HCT116 (cell line): Measurements from ENCODE around the gene SYMPK. TPM values are rescaled to one million over a fixed set of nuclear protein-coding genes. Genes with fewer than 3 reads are reported as not detected.

Source experiments
- ATAC-seq: fragments of 200-7000 bp; cut with Tn5 transposase; 2 replicates; pipeline ENCODE4 v1.9.1; 2020; ENCODE audit warnings: mild to moderate bottlenecking, moderate library complexity
- BruUV-seq: library from RNA; stranded (reverse); fragments of 400-500 nt; replicated peaks from 2 replicates; lab custom pipeline; 2021; lab: Mats Ljungman, UMichigan
- CTCF ChIA-PET: fragments of 300-600 bp; sonication (Branson Sonifier 250); formaldehyde crosslinking; loops from one replicate; lab custom pipeline; 2021; ENCODE audit warnings: antibody characterized with exemption; lab: Charles Lee
- POLR2A ChIA-PET: fragments of 300-600, 350-600 bp; sonication (Branson Sonifier 250); formaldehyde crosslinking; loops from one replicate; lab custom pipeline; 2021; ENCODE audit warnings: antibody characterized with exemption; lab: Charles Lee
- RAD21 ChIA-PET, 2 experiments: fragments of 300-600 bp; sonication (Branson Sonifier 250); formaldehyde crosslinking; loops; one replicate each; lab custom pipeline; 2023; ENCODE audit warnings: low total read pairs in 2 of 2; ENCODE audit not compliant: uncharacterized antibody in 2 of 2, unreplicated experiment in 2 of 2, low non-redundant PET in 1 of 2; lab: Charles Lee
- DNase-seq: peaks from one replicate; pipeline ENCODE4 v3.0.0-alpha.2; 2010; ENCODE audit warnings: low read depth, low spot score
- H2AFZ ChIP-seq: fragments of 200-600 bp; shearing (Covaris generic), sonication (generic); 2 replicates; pipeline ENCODE4 v1.6.1; 2017; ENCODE audit warnings: low read depth, mixed run types, mixed read lengths, antibody characterized with exemption, low read length; ENCODE audit not compliant: poor library complexity, severe bottlenecking
- H3K27ac ChIP-seq: 2 replicates; pipeline ENCODE4 v1.5.1; 2012; ENCODE audit warnings: low read depth, low read length
- H3K27me3 ChIP-seq: fragments of 200-600 bp; sonication (generic); 2 replicates; pipeline ENCODE4 v1.6.1; 2016; ENCODE audit warnings: mixed run types, low read length, mixed read lengths; ENCODE audit not compliant: insufficient read depth
- H3K36me3 ChIP-seq, 2 experiments: fragments of 200-500 bp in 1 of 2; fragments of 200-600 bp in 1 of 2; sonication (Bioruptor generic) in 1 of 2; sonication (generic) in 1 of 2; 2 replicates each; pipeline versions ENCODE4 v1.5.1 to v1.6.1; 2014 to 2016; ENCODE audit warnings: low read length in 2 of 2, inconsistent platforms in 1 of 2, mixed read lengths in 1 of 2, mixed run types in 1 of 2; ENCODE audit not compliant: insufficient read depth in 2 of 2, control insufficient read depth in 1 of 2
- H3K4me1 ChIP-seq, 2 experiments: fragments of 200-600 bp in 1 of 2; sonication (generic) in 1 of 2; 2 replicates each; pipeline versions ENCODE4 v1.5.1 to v1.6.1; 2012 to 2017; ENCODE audit warnings: low read length in 2 of 2, inconsistent platforms in 1 of 2, mild to moderate bottlenecking in 1 of 2, mixed read lengths in 1 of 2, mixed run types in 1 of 2, moderate library complexity in 1 of 2; ENCODE audit not compliant: insufficient read depth in 2 of 2, control insufficient read depth in 1 of 2
- H3K4me2 ChIP-seq: fragments of 200-600 bp; sonication (generic); 2 replicates; pipeline ENCODE4 v1.6.1; 2017; ENCODE audit warnings: mixed run types, low read length, mixed read lengths
- H3K4me3 ChIP-seq, 2 experiments: fragments of 200-600 bp in 1 of 2; sonication (generic) in 1 of 2; replicated peaks in 1 of 2; 2 replicates each; pipeline ENCODE4 v1.5.1; 2011 to 2016; ENCODE audit warnings: low read length in 2 of 2, control low read depth in 1 of 2, low read depth in 1 of 2, mild to moderate bottlenecking in 1 of 2, mixed read lengths in 1 of 2, mixed run types in 1 of 2
- H3K79me2 ChIP-seq: fragments of 200-600 bp; sonication (generic); 2 replicates; pipeline ENCODE4 v1.6.1; 2017; ENCODE audit warnings: mild to moderate bottlenecking, mixed run types, low read length, moderate library complexity, mixed read lengths; ENCODE audit not compliant: insufficient read depth
- H3K9ac ChIP-seq: fragments of 200-600 bp; sonication (generic); 2 replicates; pipeline ENCODE4 v1.6.1; 2016; ENCODE audit warnings: low read length, mixed read lengths
- H3K9me2 ChIP-seq: fragments of 200-600 bp; sonication (generic), shearing (Covaris generic); 2 replicates; pipeline ENCODE4 v1.6.1; 2017; ENCODE audit warnings: mixed run types, mild to moderate bottlenecking, moderate library complexity; ENCODE audit not compliant: insufficient read depth
- H3K9me3 ChIP-seq, 2 experiments: fragments of 200-500 bp in 1 of 2; fragments of 200-600 bp in 1 of 2; sonication (Bioruptor generic) in 1 of 2; sonication (generic) in 1 of 2; 2 replicates each; pipeline ENCODE4 v1.6.1; 2014 to 2017; ENCODE audit warnings: low read length in 2 of 2, mixed read lengths in 2 of 2, inconsistent platforms in 1 of 2, low read depth in 1 of 2, mild to moderate bottlenecking in 1 of 2, mixed run types in 1 of 2, moderate library complexity in 1 of 2; ENCODE audit not compliant: control insufficient read depth in 1 of 2, insufficient read depth in 1 of 2
- H4K20me1 ChIP-seq: fragments of 200-600 bp; sonication (generic), shearing (Covaris generic); 2 replicates; pipeline ENCODE4 v1.6.1; 2017; ENCODE audit warnings: mixed run types, mild to moderate bottlenecking, moderate library complexity; ENCODE audit not compliant: insufficient read depth
- CBX3 ChIP-seq: IDR thresholded peaks from 2 replicates; pipeline ENCODE4 v1.6.1; 2012; ENCODE audit warnings: low read depth
- CEBPB ChIP-seq: IDR thresholded peaks from 2 replicates; pipeline ENCODE4 v1.6.1; 2012; ENCODE audit warnings: low read depth
- EGR1 ChIP-seq: IDR thresholded peaks from 2 replicates; pipeline ENCODE4 v1.6.1; 2012; ENCODE audit warnings: low read depth
- ELF1 ChIP-seq: IDR thresholded peaks from 2 replicates; pipeline ENCODE4 v1.6.1; 2012; ENCODE audit warnings: low read depth, borderline replicate concordance
- EZH2 ChIP-seq: fragments of 200-600 bp; sonication (generic); IDR thresholded peaks from 2 replicates; pipeline ENCODE4 v1.6.1; 2017; ENCODE audit warnings: antibody characterized with exemption, mixed run types
- EZH2phosphoT487 ChIP-seq: fragments of 200-600 bp; IDR thresholded peaks from 2 replicates; pipeline ENCODE4 v1.6.1; 2018; ENCODE audit warnings: antibody characterized with exemption, borderline replicate concordance
- FOSL1 ChIP-seq: IDR thresholded peaks from 2 replicates; pipeline ENCODE4 v1.6.1; 2012; ENCODE audit warnings: low read depth
- POLR2A ChIP-seq: IDR thresholded peaks from 2 replicates; pipeline ENCODE4 v1.7.0; 2011; ENCODE audit warnings: borderline replicate concordance; ENCODE audit not compliant: insufficient read depth, insufficient read length; ENCODE audit errors: extremely low read depth
- POLR2AphosphoS5 ChIP-seq: IDR thresholded peaks from 2 replicates; pipeline ENCODE4 v1.6.1; 2011; ENCODE audit warnings: mild to moderate bottlenecking, low read depth, low read length, moderate library complexity
- RAD21 ChIP-seq: IDR thresholded peaks from 2 replicates; pipeline ENCODE4 v1.6.1; 2012; ENCODE audit warnings: low read depth, mild to moderate bottlenecking
- SRF ChIP-seq: IDR thresholded peaks from 2 replicates; pipeline ENCODE4 v1.6.1; 2012; ENCODE audit warnings: low read depth
- TCF7L2 ChIP-seq: IDR thresholded peaks from 2 replicates; pipeline ENCODE4 v1.7.0; 2011; ENCODE audit warnings: borderline replicate concordance, inconsistent platforms; ENCODE audit not compliant: insufficient read depth, insufficient read length; ENCODE audit errors: extremely low read depth
- ZFX ChIP-seq: fragments of 450-650 bp; IDR thresholded peaks from 2 replicates; pipeline ENCODE4 v1.6.1; 2017
- ZNF274 ChIP-seq: fragments of 200-500 bp; sonication (Bioruptor generic); IDR thresholded peaks from 2 replicates; pipeline ENCODE4 v1.6.1; 2014; ENCODE audit warnings: mild to moderate bottlenecking, low read depth, low read length, inconsistent platforms
- intact Hi-C: fragments of 100-400 bp; cut with micrococcal nuclease; formaldehyde crosslinking; loops from 2 replicates; pipeline ENCODE4 v1.10.0; 2022
- total RNA-seq: library from RNA; stranded (reverse); gene quantifications from one replicate; pipeline ENCODE4 v1.2.1, GENCODE V29; 2021; ENCODE audit not compliant: unreplicated experiment
- TF ChIP-seq, protein P1 (sequence below): IDR thresholded peaks from 2 replicates; pipeline ENCODE4 v1.6.1; 2011; ENCODE audit warnings: mild to moderate bottlenecking, low read length, moderate library complexity; ENCODE audit not compliant: insufficient replicate concordance; ENCODE audit errors: extremely low read depth
- TF ChIP-seq, protein P2 (sequence below): IDR thresholded peaks from 2 replicates; pipeline ENCODE4 v1.6.1; 2012; ENCODE audit warnings: low read depth

Gene SYMPK
- total RNA-seq, 1 experiment from 2014 or later = 117 TPM

- Histone ChIP-seq H3K9ac (no peak overlapping the region), H2AFZ (no peak overlapping the region), H3K4me1 (peaks cover 0 to 7% of the 10 kb centered on the region in 2 experiments; a peak in 1 of 4 replicates), H3K4me3 (no peak overlapping the region), H4K20me1 (no peaks in the 10 kb centered on the region), H3K27ac (no peak overlapping the region), H3K4me2 (no peak overlapping the region), H3K9me3 (no peaks in the 10 kb centered on the region), H3K9me2 (no peaks in the 10 kb centered on the region), H3K27me3 (no peaks in the 10 kb centered on the region), H3K36me3 (peaks cover 0 to 3% of the 10 kb centered on the region in 2 experiments; a peak in 1 of 4 replicates), H3K79me2 (peaks cover 5% of the 10 kb centered on the region; the same call in 1 of the 2 replicates)
- ChIA-PET CTCF (no interaction called here), RAD21 (no interaction called here), POLR2A (no interaction called here)
- TF ChIP-seq RAD21 = no peak
- TF ChIP-seq EZH2phosphoT487 = no peak
- intact Hi-C loops = no loop called here
- ATAC-seq (no peak), DNase-seq (no peak)
- no TSS peak for BruUV-seq
Observed at GRCh38 chr19:45899253-45899652, 36.3 kb upstream of the SYMPK start.

GRCh38 chr19:45897261-45897812 lies 34.4 kb upstream of the SYMPK start:
- Histone ChIP-seq H3K4me3 (no peak overlapping the region), H3K4me1 (no peaks in the 10 kb centered on the region; a peak in 1 of 4 replicates), H3K27ac (no peak overlapping the region), H3K79me2 (peaks cover 5% of the 10 kb centered on the region; the same call in 1 of the 2 replicates), H3K9me3 (no peaks in the 10 kb centered on the region), H3K27me3 (no peaks in the 10 kb centered on the region), H2AFZ (no peak overlapping the region), H4K20me1 (no peaks in the 10 kb centered on the region), H3K9me2 (no peaks in the 10 kb centered on the region), H3K9ac (no peak overlapping the region), H3K36me3 (peaks cover 0 to 3% of the 10 kb centered on the region in 2 experiments; a peak in 1 of 4 replicates), H3K4me2 (no peak overlapping the region)
- intact Hi-C loops = no loop called here
- ChIA-PET RAD21 (no interaction called here), CTCF (no interaction called here), POLR2A (no interaction called here)
- BruUV-seq = no TSS peak
- DNase-seq = no peak
- no peak for ATAC-seq
- TF ChIP-seq SRF (no peak), POLR2AphosphoS5 (no peak), ZNF274 (no peak), EGR1 (no peak), POLR2A (no peak), EZH2 (no peak), ZFX (no peak), FOSL1 (no peak), CEBPB (no peak), CBX3 (no peak), ELF1 (no peak), TCF7L2 (no peak)
- TF ChIP-seq, protein P1, sequence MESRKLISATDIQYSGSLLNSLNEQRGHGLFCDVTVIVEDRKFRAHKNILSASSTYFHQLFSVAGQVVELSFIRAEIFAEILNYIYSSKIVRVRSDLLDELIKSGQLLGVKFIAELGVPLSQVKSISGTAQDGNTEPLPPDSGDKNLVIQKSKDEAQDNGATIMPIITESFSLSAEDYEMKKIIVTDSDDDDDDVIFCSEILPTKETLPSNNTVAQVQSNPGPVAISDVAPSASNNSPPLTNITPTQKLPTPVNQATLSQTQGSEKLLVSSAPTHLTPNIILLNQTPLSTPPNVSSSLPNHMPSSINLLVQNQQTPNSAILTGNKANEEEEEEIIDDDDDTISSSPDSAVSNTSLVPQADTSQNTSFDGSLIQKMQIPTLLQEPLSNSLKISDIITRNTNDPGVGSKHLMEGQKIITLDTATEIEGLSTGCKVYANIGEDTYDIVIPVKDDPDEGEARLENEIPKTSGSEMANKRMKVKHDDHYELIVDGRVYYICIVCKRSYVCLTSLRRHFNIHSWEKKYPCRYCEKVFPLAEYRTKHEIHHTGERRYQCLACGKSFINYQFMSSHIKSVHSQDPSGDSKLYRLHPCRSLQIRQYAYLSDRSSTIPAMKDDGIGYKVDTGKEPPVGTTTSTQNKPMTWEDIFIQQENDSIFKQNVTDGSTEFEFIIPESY = no peak
- TF ChIP-seq, protein P2, sequence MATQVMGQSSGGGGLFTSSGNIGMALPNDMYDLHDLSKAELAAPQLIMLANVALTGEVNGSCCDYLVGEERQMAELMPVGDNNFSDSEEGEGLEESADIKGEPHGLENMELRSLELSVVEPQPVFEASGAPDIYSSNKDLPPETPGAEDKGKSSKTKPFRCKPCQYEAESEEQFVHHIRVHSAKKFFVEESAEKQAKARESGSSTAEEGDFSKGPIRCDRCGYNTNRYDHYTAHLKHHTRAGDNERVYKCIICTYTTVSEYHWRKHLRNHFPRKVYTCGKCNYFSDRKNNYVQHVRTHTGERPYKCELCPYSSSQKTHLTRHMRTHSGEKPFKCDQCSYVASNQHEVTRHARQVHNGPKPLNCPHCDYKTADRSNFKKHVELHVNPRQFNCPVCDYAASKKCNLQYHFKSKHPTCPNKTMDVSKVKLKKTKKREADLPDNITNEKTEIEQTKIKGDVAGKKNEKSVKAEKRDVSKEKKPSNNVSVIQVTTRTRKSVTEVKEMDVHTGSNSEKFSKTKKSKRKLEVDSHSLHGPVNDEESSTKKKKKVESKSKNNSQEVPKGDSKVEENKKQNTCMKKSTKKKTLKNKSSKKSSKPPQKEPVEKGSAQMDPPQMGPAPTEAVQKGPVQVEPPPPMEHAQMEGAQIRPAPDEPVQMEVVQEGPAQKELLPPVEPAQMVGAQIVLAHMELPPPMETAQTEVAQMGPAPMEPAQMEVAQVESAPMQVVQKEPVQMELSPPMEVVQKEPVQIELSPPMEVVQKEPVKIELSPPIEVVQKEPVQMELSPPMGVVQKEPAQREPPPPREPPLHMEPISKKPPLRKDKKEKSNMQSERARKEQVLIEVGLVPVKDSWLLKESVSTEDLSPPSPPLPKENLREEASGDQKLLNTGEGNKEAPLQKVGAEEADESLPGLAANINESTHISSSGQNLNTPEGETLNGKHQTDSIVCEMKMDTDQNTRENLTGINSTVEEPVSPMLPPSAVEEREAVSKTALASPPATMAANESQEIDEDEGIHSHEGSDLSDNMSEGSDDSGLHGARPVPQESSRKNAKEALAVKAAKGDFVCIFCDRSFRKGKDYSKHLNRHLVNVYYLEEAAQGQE = no peak
